ENCODE data around the gene SMIM38.

DNA sequence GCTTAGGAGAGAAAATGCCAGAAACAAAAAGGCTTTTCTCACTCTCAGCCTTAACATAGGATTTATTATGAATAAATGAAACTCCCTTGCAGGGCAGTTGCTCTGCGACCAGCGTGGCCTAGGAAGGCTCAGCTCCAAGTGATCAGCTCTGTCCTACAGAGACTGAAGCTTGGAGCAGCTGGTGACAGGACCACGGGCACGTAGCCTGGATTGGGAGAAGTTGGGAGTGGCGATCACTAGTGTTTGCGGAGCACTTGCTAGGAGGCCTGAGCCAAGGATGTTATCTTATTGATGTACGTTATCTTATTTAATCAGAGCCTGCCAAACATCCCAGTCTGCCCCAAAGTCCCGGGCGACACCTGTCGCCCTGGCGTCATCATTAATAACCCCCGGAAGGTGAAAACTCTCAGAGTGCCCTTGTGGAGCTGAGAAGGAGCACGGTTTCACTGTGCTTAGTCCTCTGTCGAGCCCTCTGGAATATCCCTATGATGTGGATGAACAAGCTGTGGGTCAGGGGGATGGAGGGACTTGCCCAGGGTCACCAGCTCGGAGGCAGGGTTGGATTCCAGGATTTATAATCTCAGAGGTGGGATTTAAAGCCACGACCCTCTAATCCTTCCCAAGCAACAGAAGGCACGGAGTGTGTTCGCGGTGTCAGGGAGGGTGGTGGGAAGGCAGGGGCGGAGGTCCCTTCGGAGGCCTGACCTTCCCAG lies 40.8 kb upstream of the SMIM38 start:
- TF ChIP-seq, protein P1, sequence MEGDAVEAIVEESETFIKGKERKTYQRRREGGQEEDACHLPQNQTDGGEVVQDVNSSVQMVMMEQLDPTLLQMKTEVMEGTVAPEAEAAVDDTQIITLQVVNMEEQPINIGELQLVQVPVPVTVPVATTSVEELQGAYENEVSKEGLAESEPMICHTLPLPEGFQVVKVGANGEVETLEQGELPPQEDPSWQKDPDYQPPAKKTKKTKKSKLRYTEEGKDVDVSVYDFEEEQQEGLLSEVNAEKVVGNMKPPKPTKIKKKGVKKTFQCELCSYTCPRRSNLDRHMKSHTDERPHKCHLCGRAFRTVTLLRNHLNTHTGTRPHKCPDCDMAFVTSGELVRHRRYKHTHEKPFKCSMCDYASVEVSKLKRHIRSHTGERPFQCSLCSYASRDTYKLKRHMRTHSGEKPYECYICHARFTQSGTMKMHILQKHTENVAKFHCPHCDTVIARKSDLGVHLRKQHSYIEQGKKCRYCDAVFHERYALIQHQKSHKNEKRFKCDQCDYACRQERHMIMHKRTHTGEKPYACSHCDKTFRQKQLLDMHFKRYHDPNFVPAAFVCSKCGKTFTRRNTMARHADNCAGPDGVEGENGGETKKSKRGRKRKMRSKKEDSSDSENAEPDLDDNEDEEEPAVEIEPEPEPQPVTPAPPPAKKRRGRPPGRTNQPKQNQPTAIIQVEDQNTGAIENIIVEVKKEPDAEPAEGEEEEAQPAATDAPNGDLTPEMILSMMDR (IDR thresholded peaks at IDR 0.05; ENCODE audit: low read length): no peak
- no peak for TF ChIP-seq EZH2 (IDR thresholded peaks at IDR 0.05; ENCODE audit: borderline replicate concordance, low read length)
